IMR-90 (cell line): Measurements from ENCODE around the gene ACTBL2. TPM values are rescaled to one million over a fixed set of nuclear protein-coding genes. Genes with fewer than 3 reads are reported as not detected.
A peak's percentile ranks its signal among the peaks of the same experiment; 100 is the strongest.

Source experiments
- ATAC-seq: fragments of 200-7000 bp; cut with Tn5 transposase; 2 replicates; pipeline ENCODE4 v1.9.1; 2020; ENCODE audit warnings: low read depth, mild to moderate bottlenecking, moderate library complexity
- BruUV-seq: library from RNA; stranded (reverse); fragments of 400-500 nt; replicated peaks from 2 replicates; lab custom pipeline; 2021; lab: Mats Ljungman, UMichigan
- CTCF ChIA-PET: fragments of 300-600 bp; formaldehyde crosslinking; extraction: SDS; loops from one replicate; lab custom pipeline; 2021; ENCODE audit warnings: antibody characterized with exemption; lab: Yijun Ruan, JAX
- POLR2A ChIA-PET: fragments of 300-600 bp; sonication (Branson Sonifier 250); formaldehyde crosslinking; loops from one replicate; lab custom pipeline; 2022; ENCODE audit warnings: antibody characterized with exemption; ENCODE audit not compliant: unreplicated experiment; lab: Charles Lee
- DNase-seq: peaks from one replicate; pipeline ENCODE4 v3.0.0; 2013
- H2AFZ ChIP-seq: replicated peaks from 2 replicates; pipeline ENCODE3; 2013; ENCODE audit warnings: low read length, mild to moderate bottlenecking; ENCODE audit not compliant: poor library complexity
- H2AK5ac ChIP-seq: 2 replicates; pipeline ENCODE4 v1.6.1; 2013; ENCODE audit warnings: low read depth, low read length, inconsistent platforms
- H2AK9ac ChIP-seq: replicated peaks from 2 replicates; pipeline ENCODE3; 2013; ENCODE audit warnings: mild to moderate bottlenecking, low read depth, low read length, moderate library complexity; ENCODE audit not compliant: poor library complexity
- H2BK120ac ChIP-seq: 2 replicates; pipeline ENCODE4 v1.6.1; 2013; ENCODE audit warnings: low read depth, low read length, inconsistent platforms
- H2BK15ac ChIP-seq: 3 replicates; pipeline ENCODE4 v1.6.1; 2013; ENCODE audit warnings: low read depth, low read length, inconsistent platforms
- H2BK20ac ChIP-seq: 2 replicates; pipeline ENCODE4 v1.6.1; 2013; ENCODE audit warnings: low read depth, mild to moderate bottlenecking, inconsistent platforms, low read length, moderate library complexity
- H2BK5ac ChIP-seq: 2 replicates; pipeline ENCODE4 v1.6.1; 2013; ENCODE audit warnings: mild to moderate bottlenecking, low read depth, low read length, inconsistent platforms; ENCODE audit not compliant: poor library complexity, severe bottlenecking
- H3K14ac ChIP-seq: replicated peaks from 2 replicates; pipeline ENCODE4 v1.6.1; 2013; ENCODE audit warnings: low read depth, low read length, inconsistent platforms
- H3K18ac ChIP-seq: 2 replicates; pipeline ENCODE4 v1.6.1; 2013; ENCODE audit warnings: low read depth, low read length, control low read depth
- H3K23ac ChIP-seq: 2 replicates; pipeline ENCODE4 v1.6.1; 2013; ENCODE audit warnings: low read depth, low read length, inconsistent platforms
- H3K27ac ChIP-seq: 2 replicates; pipeline ENCODE4 v1.5.1; 2013; ENCODE audit warnings: mild to moderate bottlenecking, control low read depth, low read length; ENCODE audit not compliant: insufficient read depth
- H3K27me3 ChIP-seq: 2 replicates; pipeline ENCODE4 v1.6.1; 2013; ENCODE audit warnings: low read length; ENCODE audit not compliant: control insufficient read depth, insufficient read depth
- H3K36me3 ChIP-seq: 2 replicates; pipeline ENCODE4 v1.6.1; 2013; ENCODE audit warnings: low read length, mixed read lengths; ENCODE audit not compliant: control insufficient read depth, insufficient read depth
- H3K4ac ChIP-seq: 2 replicates; pipeline ENCODE4 v1.6.1; 2013; ENCODE audit warnings: low read depth, low read length, inconsistent platforms
- H3K4me1 ChIP-seq: 2 replicates; pipeline ENCODE4 v1.6.1; 2013; ENCODE audit warnings: low read length, mixed read lengths; ENCODE audit not compliant: control insufficient read depth, insufficient read depth
- H3K4me2 ChIP-seq: 2 replicates; pipeline ENCODE4 v1.6.1; 2013; ENCODE audit warnings: low read depth, mild to moderate bottlenecking, control low read depth, low read length, moderate library complexity
- H3K4me3 ChIP-seq: 2 replicates; pipeline ENCODE4 v1.5.1; 2013; ENCODE audit warnings: low read depth, mild to moderate bottlenecking, control low read depth, low read length, moderate library complexity; ENCODE audit not compliant: insufficient read depth
- H3K56ac ChIP-seq: 2 replicates; pipeline ENCODE4 v1.6.1; 2013; ENCODE audit warnings: low read length, inconsistent platforms; ENCODE audit not compliant: insufficient read depth; ENCODE audit errors: extremely low read depth
- H3K79me1 ChIP-seq, 2 experiments: 2 replicates each; pipeline ENCODE4 v1.6.1; 2013; ENCODE audit warnings: low read length in 2 of 2, inconsistent platforms in 1 of 2, low read depth in 1 of 2
- H3K9ac ChIP-seq: 2 replicates; pipeline ENCODE4 v1.6.1; 2013; ENCODE audit warnings: low read depth, low read length, control low read depth
- H3K9me1 ChIP-seq: 2 replicates; pipeline ENCODE4 v1.6.1; 2013; ENCODE audit warnings: low read length, inconsistent platforms; ENCODE audit not compliant: insufficient read depth
- H3K9me3 ChIP-seq: 2 replicates; pipeline ENCODE4 v1.6.1; 2013; ENCODE audit warnings: low read length; ENCODE audit not compliant: control insufficient read depth, insufficient read depth
- H4K20me1 ChIP-seq: 2 replicates; pipeline ENCODE4 v1.6.1; 2013; ENCODE audit warnings: low read length, inconsistent platforms; ENCODE audit not compliant: insufficient read depth
- H4K5ac ChIP-seq: 2 replicates; pipeline ENCODE4 v1.6.1; 2013; ENCODE audit warnings: mild to moderate bottlenecking, low read depth, low read length, control low read depth
- H4K8ac ChIP-seq, 2 experiments: 2 replicates each; pipeline ENCODE4 v1.6.1; 2013; ENCODE audit warnings: low read depth in 2 of 2, low read length in 2 of 2, control low read depth in 1 of 2, inconsistent platforms in 1 of 2
- H4K91ac ChIP-seq: 2 replicates; pipeline ENCODE4 v1.6.1; 2013; ENCODE audit warnings: low read depth, low read length, inconsistent platforms; ENCODE audit not compliant: insufficient read depth
- CEBPB ChIP-seq: IDR thresholded peaks from 2 replicates; pipeline ENCODE4 v1.6.1; 2012; ENCODE audit warnings: low read depth, low read length, improper control_type of control experiment
- CHD1 ChIP-seq: IDR thresholded peaks from 2 replicates; pipeline ENCODE4 v1.6.1; 2012; ENCODE audit warnings: low read depth, low read length, improper control_type of control experiment
- FOS ChIP-seq: fragments of 150-350 bp; IDR thresholded peaks from 2 replicates; pipeline ENCODE4 v1.6.1; 2016; ENCODE audit warnings: low read depth, low read length
- RFX5 ChIP-seq: IDR thresholded peaks from 2 replicates; pipeline ENCODE4 v1.8.0; 2012; ENCODE audit warnings: low read depth, mild to moderate bottlenecking, low read length, moderate library complexity
- WGBS, 2 experiments: methylation state at CpG; one replicate each; pipeline versions ENCODE4 v1.1.5 to v1.1.7; 2013; ENCODE audit warnings: missing lambda C conversion rate in 2 of 2; ENCODE audit not compliant: insufficient read length in 1 of 2; ENCODE audit errors: extremely low coverage in 2 of 2; 5-methylcytosine and 5-hydroxymethylcytosine counted together
- dilution Hi-C: fragments of 300-500 bp; cut with HindIII; formaldehyde crosslinking; loops from one replicate; pipeline ENCODE4 v1.14.3; 2018; ENCODE audit warnings: low sequenced_read_pairs; ENCODE audit not compliant: unreplicated experiment
- in situ Hi-C: fragments of 300-500 bp; cut with MboI; formaldehyde crosslinking; loops from 3 replicates; pipeline ENCODE4 v1.14.3; 2019; ENCODE audit warnings: low sequenced_read_pairs, inconsistent platforms, mixed read lengths
- intact Hi-C: fragments of 100-400 bp; cut with micrococcal nuclease; formaldehyde crosslinking; loops from 2 replicates; pipeline ENCODE4 v1.10.0; 2022
- polyA plus RNA-seq, 3 experiments: library from polyadenylated mRNA; depleted of rRNA; stranded (reverse); fragments of >200 nt; gene quantifications; 2 replicates each; pipeline ENCODE4 v1.2.3, GENCODE V29; 2012; ENCODE audit warnings: low replicate concordance in 1 of 3
- total RNA-seq: library from RNA; depleted of rRNA; stranded (reverse); fragments of >200 nt; gene quantifications from 2 replicates; pipeline ENCODE4 v1.2.3, GENCODE V29; 2012

ACTBL2 gene
- total and polyA plus RNA-seq, 2 of the 4 experiments (the other 2 are of a cell fraction): 0.29 to 1.6 TPM

- Histone ChIP-seq H4K20me1 (no peaks in the 10 kb centered on the region), H3K9me3 (no peaks in the 10 kb centered on the region), H3K4me1 (peaks cover 3% of the 10 kb centered on the region; the same call in 1 of the 2 replicates), H3K27ac (peak overlapping the region; percentile 26; the same call in 1 of the 2 replicates), H2AK5ac (peak overlapping the region; percentile 77), H4K91ac (peak overlapping the region; percentile 43; the same call in 1 of the 2 replicates), H4K5ac (peak overlapping the region; percentile 46; the same call in 1 of the 2 replicates), H2AK9ac (no peak overlapping the region), H4K8ac (peak overlapping the region in 1 of 2 experiments; percentile 59; a peak in 1 of 4 replicates), H3K79me1 (no peaks in the 10 kb centered on the region), H3K9ac (no peak overlapping the region), H3K4ac (peak overlapping the region; percentile 35; the same call in 1 of the 2 replicates), H3K4me2 (no peak overlapping the region), H3K9me1 (no peaks in the 10 kb centered on the region), H2BK5ac (no peak overlapping the region), H3K56ac (no peak overlapping the region), H2BK120ac (peak overlapping the region; percentile 47; the same call in 1 of the 2 replicates), H3K14ac (peak overlapping the region; percentile 72; the same call in 1 of the 2 replicates), H2BK15ac (0 out of 3 replicates have a peak overlapping the region, but pooled peaks have one; percentile 44), H3K36me3 (no peaks in the 10 kb centered on the region), H3K27me3 (no peaks in the 10 kb centered on the region), H3K18ac (peak overlapping the region; percentile 42; the same call in 1 of the 2 replicates), H3K23ac (peak overlapping the region; percentile 63; the same call in 1 of the 2 replicates), H2BK20ac (peak overlapping the region; percentile 71), H2AFZ (no peak overlapping the region), H3K4me3 (no peak overlapping the region)
- ATAC-seq (peak; percentile 72), DNase-seq (peak; percentile 85)
- intact Hi-C loops (no loop called here), in situ Hi-C loops (no loop called here), dilution Hi-C loops (no loop called here)
- POLR2A ChIA-PET: no interaction called here
- BruUV-seq: no TSS peak
- TF ChIP-seq CHD1: no peak
- peak; percentile 48; the same call in 1 of the 2 replicates for TF ChIP-seq FOS
- TF ChIP-seq RFX5: no peak
- TF ChIP-seq CEBPB: peak; percentile 98
- 100% methylated on average over 1 of the region's 5 CpGs; no CpG with 5 or more reads in 1 of the 2 experiments for WGBS, 2 experiments
- CTCF ChIA-PET: no interaction called here
Observed at GRCh38 chr5:57468481-57469163, 14.0 kb downstream of the ACTBL2 start.
